Activated B cell treated with CpG ODN at 0.5 μM for 24 hours (primary cell): ENCODE data around the gene ALPL. TPM values are rescaled to one million over a fixed set of nuclear protein-coding genes. Genes with fewer than 3 reads are reported as not detected.

Experiments
- ATAC-seq: fragments of 200-7000 bp; cut with Tn5 transposase; one replicate; pipeline ENCODE4 v1.10.0; 2021; ENCODE audit warnings: low read depth, mild to moderate bottlenecking, moderate library complexity
- CTCF ChIA-PET: fragments of 350-600 bp; sonication (Branson Sonifier 250); formaldehyde crosslinking; loops from one replicate; lab custom pipeline; 2021; ENCODE audit warnings: antibody characterized with exemption; lab: Charles Lee
- POLR2A ChIA-PET: fragments of 350-600 bp; sonication (Branson Sonifier 250); formaldehyde crosslinking; loops from one replicate; lab custom pipeline; 2021; ENCODE audit warnings: antibody characterized with exemption; lab: Charles Lee
- DNase-seq: peaks from one replicate; pipeline ENCODE4 v3.0.0; 2022
- H3K27ac Mint-ChIP-seq: one replicate; pipeline ENCODE4 v1.8.0; 2020; ENCODE audit warnings: mixed read lengths
- H3K27me3 Mint-ChIP-seq: one replicate; pipeline ENCODE4 v1.8.0; 2021; ENCODE audit warnings: mixed read lengths
- H3K36me3 Mint-ChIP-seq: one replicate; pipeline ENCODE4 v1.8.0; 2021; ENCODE audit warnings: low read depth, mixed read lengths
- H3K4me1 Mint-ChIP-seq: one replicate; pipeline ENCODE4 v1.8.0; 2021; ENCODE audit warnings: mixed read lengths
- H3K4me3 Mint-ChIP-seq: one replicate; pipeline ENCODE4 v1.8.0; 2020; ENCODE audit warnings: mild to moderate bottlenecking, mixed read lengths
- H3K9me3 Mint-ChIP-seq: one replicate; pipeline ENCODE4 v1.8.0; 2020; ENCODE audit warnings: mixed read lengths
- CTCF ChIP-seq: fragments of 200-600 bp; IDR thresholded peaks from one replicate; pipeline ENCODE4 v1.8.0; 2022; ENCODE audit warnings: antibody characterized with exemption, mild to moderate bottlenecking
- intact Hi-C: fragments of 100-400 bp; cut with micrococcal nuclease; formaldehyde crosslinking; loops from one replicate; pipeline ENCODE4 v1.15.1; 2024
- total RNA-seq: library from RNA; stranded (reverse); gene quantifications from 2 replicates; pipeline ENCODE4 v1.2.3, GENCODE V29; 2022

Gene ALPL
- total RNA-seq, 1 donor from 2014 or later, result 14.7 TPM

GRCh38 chr1:21613072-21613867, 104.0 kb downstream of the ALPL start:
- Mint-ChIP-seq H3K9me3 (no peaks in the 10 kb centered on the region), H3K4me3 (no peak overlapping the region), H3K27ac (no peak overlapping the region), H3K27me3 (no peaks in the 10 kb centered on the region), H3K4me1 (no peaks in the 10 kb centered on the region), H3K36me3 (no peaks in the 10 kb centered on the region)
- CTCF ChIA-PET, result no interaction called here
- intact Hi-C loops, result no loop called here
- DNase-seq (no peak), ATAC-seq (no peak)
- TF ChIP-seq CTCF, result no peak
- POLR2A ChIA-PET, result no interaction called here

GRCh38 chr1:21614419-21615115, 105.3 kb downstream of the ALPL start:
- TF ChIP-seq CTCF, result no peak
- no peak overlapping the region for H3K27ac Mint-ChIP-seq
- ATAC-seq, result no peak
- CTCF ChIA-PET, result no interaction called here
- POLR2A ChIA-PET, result no interaction called here
- no peak overlapping the region for H3K4me3 Mint-ChIP-seq
- no peaks in the 10 kb centered on the region for H3K9me3 Mint-ChIP-seq
- H3K27me3 Mint-ChIP-seq, result peaks cover 5% of the 10 kb centered on the region
- DNase-seq, result no peak
- no peaks in the 10 kb centered on the region for H3K36me3 Mint-ChIP-seq
- no peaks in the 10 kb centered on the region for H3K4me1 Mint-ChIP-seq
- intact Hi-C loops, result no loop called here

GRCh38 chr1:21616372-21616771, 107.1 kb downstream of the ALPL start:
- peaks cover under 1% of the 10 kb centered on the region for H3K4me1 Mint-ChIP-seq
- POLR2A ChIA-PET, result no interaction called here
- no peaks in the 10 kb centered on the region for H3K9me3 Mint-ChIP-seq
- TF ChIP-seq CTCF, result no peak
- CTCF ChIA-PET, result no interaction called here
- H3K27ac Mint-ChIP-seq, result no peak overlapping the region
- no peak overlapping the region for H3K4me3 Mint-ChIP-seq
- intact Hi-C loops, result no loop called here
- ATAC-seq (no peak), DNase-seq (no peak)
- H3K27me3 Mint-ChIP-seq, result peaks cover 16% of the 10 kb centered on the region
- no peaks in the 10 kb centered on the region for H3K36me3 Mint-ChIP-seq

GRCh38 chr1:21617126-21617738, 108.0 kb downstream of the ALPL start:
- no peak for TF ChIP-seq CTCF
- DNase-seq, result no peak
- H3K9me3 Mint-ChIP-seq, result no peaks in the 10 kb centered on the region
- ATAC-seq, result no peak
- no peak overlapping the region for H3K27ac Mint-ChIP-seq
- ChIA-PET POLR2A (no interaction called here), CTCF (no interaction called here)
- no peak overlapping the region for H3K4me3 Mint-ChIP-seq
- peaks cover 20% of the 10 kb centered on the region for H3K27me3 Mint-ChIP-seq
- H3K4me1 Mint-ChIP-seq, result peaks cover 6% of the 10 kb centered on the region
- intact Hi-C loops, result no loop called here
- H3K36me3 Mint-ChIP-seq, result no peaks in the 10 kb centered on the region

GRCh38 chr1:21618059-21618458, 108.8 kb downstream of the ALPL start:
- intact Hi-C loops, result no loop called here
- no peak for TF ChIP-seq CTCF
- H3K27ac Mint-ChIP-seq, result no peak overlapping the region
- POLR2A ChIA-PET, result no interaction called here
- DNase-seq (no peak), ATAC-seq (no peak)
- H3K9me3 Mint-ChIP-seq, result no peaks in the 10 kb centered on the region
- CTCF ChIA-PET, result no interaction called here
- no peaks in the 10 kb centered on the region for H3K36me3 Mint-ChIP-seq
- peaks cover 22% of the 10 kb centered on the region for H3K27me3 Mint-ChIP-seq
- peaks cover 9% of the 10 kb centered on the region for H3K4me1 Mint-ChIP-seq
- H3K4me3 Mint-ChIP-seq, result no peak overlapping the region
